GM18861 (cell line): ENCODE measurements around the gene UCMA.

ENCODE experiments used
- ATAC-seq: cut with Tn5 transposase; IDR thresholded peaks from one replicate; pipeline ENCODE4 v1.9.1; 2021; ENCODE audit not compliant: unreplicated experiment

Gene UCMA

GRCh38 chr10:13189961-13190360 lies 44.2 kb downstream of the UCMA start:
- no peak for ATAC-seq

GRCh38 chr10:13188593-13188992 lies 45.6 kb downstream of the UCMA start:
- ATAC-seq: no peak

GRCh38 chr10:13187135-13187534 lies 47.0 kb downstream of the UCMA start:
- ATAC-seq: no peak

GRCh38 chr10:13184730-13185514 lies 49.3 kb downstream of the UCMA start:
- ATAC-seq: no peak

- ATAC-seq: no peak
Measured at GRCh38 chr10:13184276-13184675, 49.9 kb downstream of the UCMA start.

GRCh38 chr10:13183625-13184024 lies 50.5 kb downstream of the UCMA start:
- ATAC-seq: no peak

- ATAC-seq: no peak
Measured at GRCh38 chr10:13182424-13182823, 51.8 kb downstream of the UCMA start.

- no peak for ATAC-seq
Measured at GRCh38 chr10:13180788-13181187, 53.4 kb downstream of the UCMA start.

- no peak for ATAC-seq
Measured at GRCh38 chr10:13173616-13174015, 60.6 kb downstream of the UCMA start.
